ENCODE measurements around the gene IGF2BP2. TPM values are rescaled to one million over a fixed set of nuclear protein-coding genes. Genes with fewer than 3 reads are reported as not detected.
"Not testable (repeated sequence)": the region's sequence is repeated elsewhere in the genome, so short reads cannot be mapped to it uniquely, and the experiment has no call there.

IGF2BP2 gene
- total RNA-seq, 1 donor from 2014 or later: 101 TPM

DNA sequence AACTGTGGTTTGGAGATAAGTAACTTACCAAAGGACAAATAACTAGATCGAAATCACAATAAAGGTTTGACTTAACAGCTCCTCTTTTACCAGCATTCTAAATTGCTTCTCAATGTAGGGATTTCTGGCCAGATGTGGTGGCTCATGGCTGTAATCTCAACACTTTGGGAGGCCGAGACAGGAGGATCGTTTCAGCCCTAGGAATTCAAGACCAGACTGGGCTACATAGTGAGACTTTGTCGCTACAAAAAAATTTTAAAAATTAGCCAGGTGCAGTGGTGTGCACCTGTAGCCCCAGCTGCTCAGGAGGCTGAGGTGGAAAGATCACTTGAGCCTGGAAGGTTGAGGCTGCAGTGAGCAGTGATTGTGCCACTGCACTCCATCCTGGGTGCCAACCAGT lies 17.4 kb upstream of the IGF2BP2 start:
- Mint-ChIP-seq H3K4me3 (ENCODE audit: unreplicated experiment) (no peak overlapping the region), H3K27me3 (ENCODE audit: unreplicated experiment) (no peaks in the 10 kb centered on the region)

DNA sequence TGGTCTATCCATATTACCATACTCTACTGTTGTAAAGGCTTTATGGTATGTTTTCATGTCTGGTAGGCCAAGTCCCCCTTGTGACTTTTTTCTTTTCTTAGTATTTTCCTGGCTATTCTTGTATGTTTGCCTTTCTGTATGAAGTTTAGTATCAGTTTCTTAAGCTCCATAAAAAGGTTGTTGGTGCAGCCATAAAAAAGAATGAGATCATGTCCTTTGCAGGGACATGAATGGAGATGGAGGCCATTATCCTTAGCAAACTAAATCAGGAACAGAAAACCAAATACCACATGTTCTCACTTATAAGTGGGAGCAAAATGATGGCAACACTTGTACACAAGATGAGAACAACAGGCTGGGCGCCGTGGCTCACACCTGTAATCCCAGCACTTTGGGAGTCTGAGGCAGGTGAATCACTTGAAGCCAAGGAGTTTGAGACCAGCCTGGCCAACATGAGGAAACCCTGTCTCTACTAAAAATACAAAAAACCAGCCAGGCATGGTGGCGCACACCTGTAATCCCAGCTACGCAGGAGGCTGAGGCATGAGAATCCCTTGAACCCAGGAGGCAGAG lies 13.7 kb upstream of the IGF2BP2 start:
- DNase-seq (ENCODE audit: extremely low spot score, unreplicated experiment); H3K27me3 Mint-ChIP-seq (ENCODE audit: unreplicated experiment); H3K4me3 Mint-ChIP-seq (ENCODE audit: unreplicated experiment); H3K27ac Mint-ChIP-seq (ENCODE audit: unreplicated experiment); H3K36me3 Mint-ChIP-seq (ENCODE audit: unreplicated experiment); H3K9me3 Mint-ChIP-seq (ENCODE audit: unreplicated experiment); H3K4me1 Mint-ChIP-seq (ENCODE audit: unreplicated experiment): not testable (repeated sequence)

More for the DNA sequence above, 17.4 kb upstream of the IGF2BP2 start:
- DNase-seq (ENCODE audit: extremely low spot score, unreplicated experiment): no peak
- Mint-ChIP-seq H3K36me3 (ENCODE audit: unreplicated experiment) (no peaks in the 10 kb centered on the region), H3K9me3 (ENCODE audit: unreplicated experiment) (no peaks in the 10 kb centered on the region), H3K27ac (ENCODE audit: unreplicated experiment) (no peak overlapping the region), H3K4me1 (ENCODE audit: unreplicated experiment) (peaks cover 2% of the 10 kb centered on the region)
- TF ChIP-seq, protein P1, sequence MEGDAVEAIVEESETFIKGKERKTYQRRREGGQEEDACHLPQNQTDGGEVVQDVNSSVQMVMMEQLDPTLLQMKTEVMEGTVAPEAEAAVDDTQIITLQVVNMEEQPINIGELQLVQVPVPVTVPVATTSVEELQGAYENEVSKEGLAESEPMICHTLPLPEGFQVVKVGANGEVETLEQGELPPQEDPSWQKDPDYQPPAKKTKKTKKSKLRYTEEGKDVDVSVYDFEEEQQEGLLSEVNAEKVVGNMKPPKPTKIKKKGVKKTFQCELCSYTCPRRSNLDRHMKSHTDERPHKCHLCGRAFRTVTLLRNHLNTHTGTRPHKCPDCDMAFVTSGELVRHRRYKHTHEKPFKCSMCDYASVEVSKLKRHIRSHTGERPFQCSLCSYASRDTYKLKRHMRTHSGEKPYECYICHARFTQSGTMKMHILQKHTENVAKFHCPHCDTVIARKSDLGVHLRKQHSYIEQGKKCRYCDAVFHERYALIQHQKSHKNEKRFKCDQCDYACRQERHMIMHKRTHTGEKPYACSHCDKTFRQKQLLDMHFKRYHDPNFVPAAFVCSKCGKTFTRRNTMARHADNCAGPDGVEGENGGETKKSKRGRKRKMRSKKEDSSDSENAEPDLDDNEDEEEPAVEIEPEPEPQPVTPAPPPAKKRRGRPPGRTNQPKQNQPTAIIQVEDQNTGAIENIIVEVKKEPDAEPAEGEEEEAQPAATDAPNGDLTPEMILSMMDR (IDR thresholded peaks at IDR 0.05): no peak

DNA sequence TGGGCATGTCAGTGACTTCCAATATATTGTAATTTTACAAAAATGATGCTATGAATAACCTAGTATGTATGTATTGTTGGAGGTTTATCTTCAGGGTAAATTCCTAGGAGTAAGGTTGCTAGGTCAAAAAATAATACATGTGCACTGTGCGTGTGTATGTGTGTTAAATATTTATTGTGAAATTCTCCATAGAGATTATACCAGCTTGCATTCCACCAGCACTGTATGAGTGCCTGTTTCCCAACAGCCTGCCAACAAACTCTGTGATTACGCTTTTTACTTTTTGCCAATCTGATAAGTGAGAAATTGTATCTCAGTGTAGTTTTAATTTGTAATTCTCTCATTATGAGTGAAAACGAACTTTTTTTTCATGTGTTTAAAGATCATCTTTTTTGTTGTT lies 12.6 kb upstream of the IGF2BP2 start:
- no peaks in the 10 kb centered on the region for H3K36me3 Mint-ChIP-seq (ENCODE audit: unreplicated experiment)
- TF ChIP-seq, protein P1 (IDR thresholded peaks at IDR 0.05): no peak
- no peaks in the 10 kb centered on the region for H3K27me3 Mint-ChIP-seq (ENCODE audit: unreplicated experiment)
- H3K4me1 Mint-ChIP-seq (ENCODE audit: unreplicated experiment): peaks cover 5% of the 10 kb centered on the region
- no peak for DNase-seq (ENCODE audit: extremely low spot score, unreplicated experiment)
- no peak overlapping the region for H3K4me3 Mint-ChIP-seq (ENCODE audit: unreplicated experiment)
- H3K9me3 Mint-ChIP-seq (ENCODE audit: unreplicated experiment): no peaks in the 10 kb centered on the region
- H3K27ac Mint-ChIP-seq (ENCODE audit: unreplicated experiment): peak overlapping the region; percentile 23

DNA sequence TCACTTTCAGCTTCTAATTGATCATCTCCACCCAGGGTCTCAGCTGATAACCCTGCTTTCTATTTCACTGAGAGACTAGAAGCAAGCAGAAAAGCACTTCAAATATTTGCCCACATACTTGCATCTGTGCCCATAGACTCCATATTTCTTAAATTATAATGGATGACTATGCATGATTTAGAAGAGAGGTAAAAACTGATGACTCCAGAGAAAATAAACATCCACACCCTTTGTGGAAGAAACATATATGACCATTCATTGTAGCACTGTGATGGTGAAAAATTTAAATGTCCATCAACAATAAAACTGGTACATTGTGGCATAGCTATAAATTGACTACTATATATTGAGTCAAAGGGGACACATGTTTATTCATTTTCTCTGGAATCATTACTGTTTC lies 7.1 kb upstream of the IGF2BP2 start:
- TF ChIP-seq, protein P1 (IDR thresholded peaks at IDR 0.05): no peak
- no peak overlapping the region for H3K27ac Mint-ChIP-seq (ENCODE audit: unreplicated experiment)
- H3K27me3 Mint-ChIP-seq (ENCODE audit: unreplicated experiment): no peaks in the 10 kb centered on the region
- DNase-seq (ENCODE audit: extremely low spot score, unreplicated experiment): no peak
- no peak overlapping the region for H3K4me3 Mint-ChIP-seq (ENCODE audit: unreplicated experiment)
- peaks cover 10% of the 10 kb centered on the region for H3K9me3 Mint-ChIP-seq (ENCODE audit: unreplicated experiment)
- H3K36me3 Mint-ChIP-seq (ENCODE audit: unreplicated experiment): peaks cover 16% of the 10 kb centered on the region
- peaks cover 6% of the 10 kb centered on the region for H3K4me1 Mint-ChIP-seq (ENCODE audit: unreplicated experiment)

DNA sequence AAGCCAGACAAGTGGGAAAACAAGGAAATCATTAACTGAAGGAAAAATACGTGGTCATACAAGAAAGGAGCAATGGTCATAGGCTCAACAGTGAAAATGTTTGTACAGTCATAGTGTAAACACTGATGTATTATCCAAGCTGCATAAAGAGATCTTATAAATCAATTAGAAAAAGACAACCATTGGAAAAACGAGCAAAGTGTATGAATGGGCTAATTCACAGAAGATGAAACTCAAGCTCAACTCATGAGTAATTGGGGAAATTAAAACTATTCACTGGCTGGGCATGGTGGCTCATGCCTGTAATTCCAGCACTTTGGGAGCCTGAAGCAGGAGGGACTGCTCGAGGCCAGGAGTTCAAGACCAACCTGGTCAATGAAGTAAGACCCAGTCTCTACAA lies 6.4 kb upstream of the IGF2BP2 start:
- no peak for DNase-seq (ENCODE audit: extremely low spot score, unreplicated experiment)
- H3K27me3 Mint-ChIP-seq (ENCODE audit: unreplicated experiment): no peaks in the 10 kb centered on the region

More for the DNA sequence above, 6.4 kb upstream of the IGF2BP2 start:
- Mint-ChIP-seq H3K4me3 (ENCODE audit: unreplicated experiment) (no peak overlapping the region), H3K9me3 (ENCODE audit: unreplicated experiment) (peaks cover 10% of the 10 kb centered on the region), H3K36me3 (ENCODE audit: unreplicated experiment) (peaks cover 16% of the 10 kb centered on the region), H3K27ac (ENCODE audit: unreplicated experiment) (no peak overlapping the region), H3K4me1 (ENCODE audit: unreplicated experiment) (peaks cover 13% of the 10 kb centered on the region)
- TF ChIP-seq, protein P1 (IDR thresholded peaks at IDR 0.05): no peak

Data from osteocyte (in vitro differentiated cells).